A172 (cell line): Measurements from ENCODE around the gene FBN2. TPM values are rescaled to one million over a fixed set of nuclear protein-coding genes. Genes with fewer than 3 reads are reported as not detected.
A peak's percentile ranks its signal among the peaks of the same experiment; 100 is the strongest.

ENCODE experiments used
- DNase-seq: peaks from one replicate; pipeline ENCODE4 v3.0.0-alpha.2; 2015; ENCODE audit warnings: low spot score
- total RNA-seq: library from RNA; depleted of rRNA; stranded (reverse); fragments of >200 nt; shearing (Covaris generic); gene quantifications from 2 replicates; pipeline ENCODE4 v1.2.3, GENCODE V29; 2014

Gene FBN2
- total RNA-seq, 1 experiment from 2014 or later: 11.6 TPM

DNA sequence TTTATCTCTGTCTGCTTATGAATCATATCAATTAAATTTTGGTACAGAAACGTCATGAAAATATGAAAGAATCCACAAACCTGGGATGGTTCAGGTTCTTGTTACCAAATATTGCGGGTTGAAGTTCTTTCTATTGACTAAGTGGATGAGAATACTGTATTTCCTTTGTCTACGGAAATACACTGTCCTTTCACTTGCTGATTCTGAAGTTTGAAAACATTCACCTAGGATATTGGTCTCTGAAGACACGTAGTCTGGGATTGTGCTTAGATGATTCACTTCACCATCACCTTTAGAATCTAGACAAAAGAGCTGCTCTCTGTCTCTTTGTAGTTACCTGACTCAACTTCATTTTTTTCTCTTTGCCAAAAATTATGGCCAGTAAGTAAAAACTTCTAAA lies 222.4 kb downstream of the FBN2 start:
- no peak for DNase-seq

GRCh38 chr5:128305341-128305740 lies 232.7 kb downstream of the FBN2 start:
- no peak for DNase-seq

DNA sequence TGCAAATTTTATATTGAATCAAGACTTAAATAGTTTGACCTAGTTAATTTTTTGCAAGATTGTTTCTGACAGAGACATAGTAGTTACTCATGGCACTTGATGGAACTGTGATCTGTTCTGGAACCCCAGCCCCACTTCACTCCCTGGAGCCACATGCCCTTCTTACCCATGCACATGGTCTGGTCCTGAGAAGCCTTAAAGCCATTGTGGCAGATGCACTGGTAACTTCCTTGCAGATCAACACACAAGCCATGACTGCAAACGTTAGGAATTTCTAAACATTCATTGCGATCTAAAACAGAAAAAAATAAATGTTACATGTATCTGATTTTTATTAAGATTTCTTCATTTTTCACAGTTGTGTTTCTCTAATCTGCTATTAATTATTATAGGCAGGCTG lies 233.3 kb downstream of the FBN2 start:
- no peak for DNase-seq

DNA sequence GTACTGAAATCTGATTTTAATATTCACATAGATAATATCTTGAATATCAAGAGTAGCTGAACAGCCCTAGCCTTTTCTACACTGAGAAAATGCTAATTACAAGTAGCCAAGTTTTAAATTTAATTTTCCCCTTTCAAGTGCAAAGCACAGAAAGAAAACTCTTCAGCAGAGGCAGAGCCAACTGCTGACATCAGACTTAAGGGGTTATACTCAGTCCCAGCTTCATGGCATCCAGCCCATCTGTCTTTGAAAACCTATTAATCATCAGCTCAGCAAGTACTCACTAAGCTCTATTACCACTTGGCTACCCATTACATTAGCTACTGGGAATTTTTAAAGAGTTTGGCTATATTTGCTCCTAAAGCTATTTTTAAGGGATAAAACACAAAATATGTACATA lies 234.0 kb downstream of the FBN2 start:
- peak; percentile 35 for DNase-seq

DNA sequence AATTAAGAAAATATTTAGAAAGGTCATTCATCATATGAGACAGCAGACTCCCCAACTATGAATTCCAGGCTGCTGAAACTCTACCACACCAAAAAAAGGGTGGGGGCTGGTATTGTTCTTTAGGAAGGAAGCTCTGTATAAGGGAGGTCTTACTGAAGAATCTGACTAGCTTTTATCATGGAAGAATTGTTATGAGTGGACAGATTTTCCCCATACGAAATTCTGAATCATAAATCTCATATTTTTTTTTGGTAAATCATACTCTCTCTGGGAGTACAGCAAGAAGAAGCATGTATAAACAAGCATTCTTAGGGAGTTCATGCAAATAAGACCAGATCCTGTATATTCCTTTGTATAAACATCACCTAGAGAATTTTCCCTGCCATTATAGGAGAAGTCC lies 234.5 kb downstream of the FBN2 start:
- no peak for DNase-seq

DNA sequence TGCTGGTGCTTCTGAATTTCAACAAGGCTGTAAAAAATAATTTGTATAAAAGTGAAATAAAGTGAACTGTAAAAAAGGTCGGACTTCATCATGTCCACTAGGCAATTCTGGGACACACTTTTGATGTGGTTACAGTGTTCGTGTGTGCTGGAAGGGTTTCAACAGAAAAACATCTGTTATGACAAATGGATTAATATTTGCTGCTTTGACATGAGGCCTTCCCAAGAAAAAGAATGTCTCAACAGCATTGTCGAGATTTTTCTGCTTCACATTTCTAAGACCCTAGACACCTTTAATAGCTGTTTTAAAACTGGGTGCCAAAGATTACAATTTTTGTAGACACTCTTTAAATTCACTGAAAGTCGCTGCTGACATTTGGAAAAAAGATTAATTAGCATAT lies 237.9 kb downstream of the FBN2 start:
- no peak for DNase-seq

DNA sequence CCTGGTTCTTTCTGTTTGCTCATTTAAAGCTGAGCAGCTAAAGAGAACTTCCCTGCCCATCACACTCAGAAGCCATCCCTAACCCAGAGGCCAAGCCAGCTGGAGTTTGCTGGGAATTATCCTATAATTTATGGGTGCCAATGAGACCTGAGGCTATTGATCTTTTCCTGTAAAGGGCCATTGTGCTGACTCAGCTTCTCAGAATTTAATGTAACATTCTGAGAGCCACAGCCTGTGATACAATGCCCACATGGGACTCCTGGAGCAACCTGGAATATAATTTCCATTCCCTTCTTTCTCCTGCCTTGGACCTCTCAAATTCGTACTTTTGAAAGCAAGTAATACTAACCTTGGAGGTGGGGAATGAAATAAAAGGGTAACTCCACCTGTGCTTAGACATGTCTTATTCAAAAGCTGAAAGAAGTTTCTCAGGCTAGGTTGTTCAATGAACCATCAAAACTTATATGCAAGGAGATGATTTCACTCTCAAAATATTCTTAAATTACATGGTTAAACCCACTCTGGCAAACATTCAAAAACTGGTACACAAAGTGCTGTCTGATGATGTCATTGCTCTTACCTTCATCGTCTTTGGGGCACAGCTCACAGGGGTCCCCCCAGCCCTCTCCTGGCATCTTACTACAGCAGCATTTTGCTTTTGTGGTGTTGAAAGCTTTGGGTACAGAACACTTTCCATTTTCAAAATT lies 247.7 kb downstream of the FBN2 start:
- no peak for DNase-seq

DNA sequence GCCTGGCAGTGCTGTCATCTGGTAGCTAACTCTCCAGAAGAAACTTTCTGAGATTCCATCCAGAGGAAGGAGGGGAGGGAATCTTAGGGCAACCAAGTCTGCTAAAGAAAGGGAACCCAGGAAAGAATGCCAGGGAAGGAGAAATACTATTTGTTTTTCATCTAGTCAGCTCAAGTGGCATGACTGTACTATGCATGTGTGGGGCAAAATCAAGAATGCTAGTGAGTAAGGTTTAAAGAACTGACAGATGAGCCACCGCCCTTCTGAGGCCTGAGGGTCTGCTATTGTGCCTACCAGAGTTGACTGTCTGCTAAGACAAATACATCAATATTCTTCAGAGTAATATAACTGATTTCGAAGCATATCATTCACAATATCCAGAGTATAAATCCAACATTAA lies 250.3 kb downstream of the FBN2 start:
- DNase-seq: no peak

DNA sequence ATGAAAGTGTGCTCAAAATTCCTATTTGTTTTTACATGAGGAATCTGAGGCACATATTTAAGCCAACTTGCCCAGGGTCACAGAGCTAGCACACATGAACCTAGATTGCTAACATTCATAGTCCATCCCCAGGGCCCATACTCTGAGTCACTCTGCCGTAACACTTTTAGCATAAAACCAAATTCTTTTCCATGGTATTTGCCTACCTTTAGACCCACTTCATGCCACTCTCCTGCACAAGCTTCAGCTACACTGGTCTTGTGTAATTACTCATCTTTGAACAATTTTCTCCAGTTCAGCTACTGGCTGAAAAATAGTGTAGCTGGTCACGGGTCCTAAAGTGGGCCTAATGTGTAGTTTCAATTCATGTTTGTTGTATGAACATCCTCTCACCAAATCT lies 253.8 kb downstream of the FBN2 start:
- no peak for DNase-seq

DNA sequence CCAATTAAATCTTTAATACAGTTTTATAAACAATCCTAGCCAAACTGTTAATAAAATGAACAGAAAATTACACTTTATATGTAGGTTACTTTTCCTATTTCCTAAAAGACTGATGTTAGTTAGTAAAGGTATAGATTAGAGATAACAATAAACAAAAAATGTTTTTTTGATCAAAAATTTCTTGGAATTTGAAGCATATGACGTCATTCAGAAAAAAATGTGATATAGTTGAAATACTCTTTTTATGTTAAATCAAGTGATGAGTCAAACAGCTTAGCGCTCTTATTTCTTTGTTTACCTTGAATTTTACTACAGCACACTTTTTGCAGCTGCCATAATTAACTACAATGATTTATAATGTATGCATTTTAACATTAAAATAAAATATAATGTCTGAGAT lies 258.7 kb downstream of the FBN2 start:
- DNase-seq: no peak

GRCh38 chr5:128276537-128277216 lies 261.4 kb downstream of the FBN2 start:
- peak; percentile 56 for DNase-seq

DNA sequence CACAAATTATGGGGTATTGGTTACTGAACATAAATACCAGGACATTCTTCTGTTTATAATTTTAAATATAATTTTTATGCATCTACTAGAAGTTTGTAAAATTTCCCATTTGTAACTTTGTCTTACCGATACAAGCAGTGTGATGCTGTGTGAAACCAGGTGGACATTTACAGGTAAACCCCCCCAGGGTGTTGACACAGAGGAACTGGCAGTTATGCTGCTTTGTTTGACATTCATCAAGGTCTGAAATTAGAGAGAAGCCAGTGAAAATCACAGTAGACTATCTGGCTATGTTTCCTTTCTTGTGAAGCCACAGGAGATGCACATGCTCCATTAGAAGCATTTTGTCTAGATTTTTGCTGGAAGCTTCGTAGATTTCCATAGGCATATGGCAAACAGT lies 263.6 kb downstream of the FBN2 start:
- no peak for DNase-seq

GRCh38 chr5:128273736-128274135 lies 264.3 kb downstream of the FBN2 start:
- no peak for DNase-seq

DNA sequence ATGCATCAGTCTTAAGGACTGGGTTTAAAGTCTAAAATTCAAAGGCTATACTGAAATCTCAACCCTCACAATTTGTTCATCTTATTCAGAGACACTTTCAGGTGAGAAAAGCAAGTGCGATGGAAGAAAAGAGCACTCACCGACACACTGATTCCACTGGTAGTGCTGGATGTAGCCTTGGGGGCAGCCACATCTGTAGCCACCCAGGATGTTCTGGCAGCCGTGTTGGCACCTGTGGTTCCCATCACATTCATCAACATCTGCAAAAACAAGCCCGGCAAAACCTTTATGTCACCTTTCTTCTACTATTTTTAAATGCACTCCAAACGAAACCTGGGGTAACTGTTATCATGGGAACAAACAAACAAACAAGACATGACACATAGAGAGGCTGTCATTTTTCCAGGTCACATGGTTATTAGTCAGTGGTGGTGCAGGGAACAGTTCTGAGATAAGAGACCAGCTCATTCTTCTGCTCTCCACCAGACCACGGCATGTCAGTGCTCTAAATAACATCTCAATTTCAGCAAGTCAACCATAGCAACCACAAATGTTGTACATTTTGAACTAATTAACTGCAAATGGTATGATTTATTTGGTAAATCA lies 266.1 kb downstream of the FBN2 start:
- DNase-seq: peak; percentile 86

DNA sequence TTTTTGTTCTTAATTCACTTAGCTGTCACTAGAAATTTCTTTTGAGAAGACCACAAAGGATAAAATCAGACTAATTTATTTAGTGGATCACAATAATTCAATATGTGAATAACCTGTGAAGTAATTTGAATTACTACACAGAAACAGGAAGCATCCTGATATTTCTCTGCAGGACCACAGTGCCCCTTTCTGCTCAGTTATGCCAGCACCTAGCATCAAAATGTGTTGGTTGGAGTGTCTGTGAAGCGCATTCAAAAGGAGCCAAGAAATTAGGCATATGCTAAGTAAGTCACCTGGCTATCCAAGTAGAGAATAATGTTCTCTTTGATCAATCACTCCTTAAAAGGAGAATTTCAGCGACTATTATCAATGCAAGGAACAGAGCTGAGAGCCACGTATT lies 267.0 kb downstream of the FBN2 start:
- DNase-seq: no peak

- DNase-seq: no peak
Observed at GRCh38 chr5:128264564-128265360, 273.3 kb downstream of the FBN2 start.

DNA sequence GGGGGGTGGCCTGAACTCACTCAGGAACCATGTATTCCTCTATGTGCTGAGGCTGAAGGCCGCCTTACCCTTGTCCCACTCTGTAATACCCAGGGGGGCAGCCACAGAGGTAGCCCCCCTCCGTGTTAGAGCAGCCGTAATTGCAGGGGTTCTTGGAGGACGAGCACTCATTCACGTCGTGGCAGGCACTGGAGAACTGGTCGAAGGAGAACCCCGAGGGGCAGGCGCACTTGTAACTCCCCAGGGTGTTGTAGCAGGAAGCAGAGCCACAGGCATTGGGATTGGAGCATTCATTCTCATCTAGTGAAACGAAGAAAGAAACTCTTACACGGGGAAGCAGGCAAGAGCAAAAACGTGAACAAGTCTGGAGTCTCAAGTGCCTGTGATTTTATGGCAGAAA lies 274.7 kb downstream of the FBN2 start:
- DNase-seq: no peak

DNA sequence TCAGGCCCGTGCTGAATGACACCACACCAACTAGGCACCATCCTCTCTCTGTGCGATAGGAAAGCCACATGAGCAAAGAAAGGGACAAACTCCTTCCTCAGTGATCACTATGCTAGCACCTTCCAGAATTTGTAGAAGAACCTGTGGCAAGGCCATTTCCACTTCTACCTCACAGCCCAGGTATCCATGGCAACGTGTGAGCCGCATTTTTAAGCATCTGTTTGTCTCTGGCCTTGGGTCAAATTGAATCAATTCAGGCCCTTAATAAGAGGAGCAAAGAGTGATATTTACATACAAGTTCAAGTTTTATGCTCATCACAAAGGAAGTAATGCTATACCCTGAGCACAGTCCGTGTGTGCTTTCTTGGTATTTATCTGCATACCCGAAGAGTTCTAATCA lies 275.1 kb downstream of the FBN2 start:
- no peak for DNase-seq

DNA sequence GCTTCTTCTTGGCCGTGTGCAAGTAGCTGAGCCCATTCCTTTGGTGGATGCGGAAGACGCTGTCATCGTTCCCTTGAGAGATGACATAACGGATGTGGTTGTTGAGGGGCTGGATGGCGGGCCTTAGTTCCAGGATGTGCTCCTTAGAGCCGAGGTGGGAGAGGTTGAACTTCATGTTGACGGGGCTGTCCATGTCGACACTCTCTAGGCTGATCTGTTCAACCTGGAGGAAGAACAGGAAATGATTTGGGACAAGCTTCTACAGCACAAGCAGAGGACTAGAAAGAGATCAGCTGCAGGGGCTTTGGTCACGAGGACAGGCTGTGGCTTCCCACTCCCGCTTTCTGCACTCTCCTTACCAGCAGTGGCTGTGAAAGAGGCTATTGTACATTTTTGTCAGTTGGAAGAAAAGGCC lies 278.4 kb downstream of the FBN2 start:
- DNase-seq: no peak

DNA sequence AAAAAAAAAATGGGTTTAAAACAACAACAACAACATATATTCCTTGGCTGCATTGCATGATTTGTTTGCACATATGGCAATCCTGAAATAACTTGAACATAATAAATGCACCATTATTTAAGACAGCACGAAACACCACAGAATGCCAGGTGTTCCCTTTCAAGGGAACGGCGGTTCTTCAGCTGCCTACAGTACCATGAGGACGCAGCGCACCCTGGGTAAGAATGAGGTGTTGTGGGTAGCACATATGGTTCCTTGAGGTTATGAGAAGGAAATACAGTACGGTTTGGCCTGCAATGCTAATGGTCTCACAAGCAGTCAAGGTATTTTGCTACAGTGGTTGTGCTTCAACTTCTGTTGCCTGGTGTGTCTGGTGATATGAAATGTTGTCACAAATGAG lies 279.7 kb downstream of the FBN2 start:
- no peak for DNase-seq

DNA sequence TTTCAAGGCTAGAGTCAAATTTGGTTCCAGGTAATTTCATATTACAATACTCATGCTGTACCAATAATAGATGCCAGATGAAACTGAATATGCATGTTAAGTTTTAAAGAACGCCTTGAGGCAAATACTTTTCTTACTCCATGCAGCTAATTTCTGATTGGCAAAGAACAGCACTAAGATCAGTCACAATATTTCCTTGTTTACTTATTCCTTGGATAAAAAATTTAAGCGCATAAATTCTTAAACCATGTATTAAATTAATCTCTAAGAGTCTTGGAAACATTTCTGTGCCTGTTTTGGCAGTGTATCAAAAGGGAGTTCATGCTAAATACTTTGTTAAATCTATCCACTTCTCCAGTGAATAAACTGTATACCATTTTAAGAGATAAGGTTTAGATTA lies 281.0 kb downstream of the FBN2 start:
- DNase-seq: no peak

DNA sequence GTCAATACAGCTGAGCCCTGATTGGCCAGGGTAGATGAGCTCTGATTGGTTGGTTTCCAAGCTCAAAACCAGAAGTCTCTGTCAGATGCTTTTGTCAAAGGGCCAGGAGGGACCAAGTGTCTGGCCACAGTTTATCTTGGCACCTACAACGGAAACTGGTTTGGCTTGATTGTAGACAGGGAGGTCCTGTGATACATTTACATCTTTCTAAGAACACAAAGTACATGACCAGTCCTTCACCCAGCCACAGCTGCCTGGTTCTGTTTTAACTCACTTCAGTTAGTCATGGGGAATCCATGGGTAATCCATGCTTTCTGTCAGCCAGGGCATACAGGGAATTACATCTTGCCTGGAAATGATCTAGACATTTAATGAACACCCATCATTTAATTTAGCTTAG lies 283.3 kb downstream of the FBN2 start:
- no peak for DNase-seq

DNA sequence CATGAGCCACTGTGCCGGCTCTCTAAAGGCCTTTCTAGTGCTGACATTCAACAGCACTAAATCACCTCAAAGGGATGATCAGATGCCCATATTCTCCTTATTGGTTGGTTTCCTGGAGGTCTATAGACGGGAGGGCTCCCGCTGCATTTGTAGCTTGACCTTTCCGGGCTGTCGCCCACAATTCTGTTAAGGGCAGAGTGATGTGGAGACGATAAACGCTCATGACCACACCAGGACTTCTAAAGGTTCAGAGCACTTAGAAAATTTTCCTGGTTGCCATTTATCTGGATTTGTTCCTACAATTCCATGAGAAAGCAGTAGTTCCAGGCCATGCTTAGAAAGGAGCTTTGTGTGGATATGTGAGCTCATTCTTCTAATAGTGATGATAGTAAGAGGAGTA lies 284.2 kb downstream of the FBN2 start:
- DNase-seq: no peak
